Mesenchymal stem cell (in vitro differentiated cells and primary cell): ENCODE results near the gene NAALADL2.

Experiments
- DNase-seq: peaks from one replicate; pipeline ENCODE4 v3.0.0-alpha.2; 2013
- H2AFZ ChIP-seq: one replicate; pipeline ENCODE4 v1.6.1; 2013; ENCODE audit warnings: low read depth, mild to moderate bottlenecking, control low read depth, inconsistent platforms, low read length, moderate library complexity
- H2AK5ac ChIP-seq: 2 replicates; pipeline ENCODE4 v1.6.1; 2013; ENCODE audit warnings: low read length, moderate library complexity, mild to moderate bottlenecking, inconsistent platforms; ENCODE audit not compliant: severe bottlenecking
- H2BK120ac ChIP-seq: one replicate; pipeline ENCODE4 v1.6.1; 2013; ENCODE audit warnings: low read depth, mild to moderate bottlenecking, inconsistent platforms, low read length, moderate library complexity
- H2BK12ac ChIP-seq, 2 experiments: one replicate each; pipeline ENCODE4 v1.6.1; 2013; ENCODE audit warnings: inconsistent platforms in 2 of 2, low read length in 2 of 2, mild to moderate bottlenecking in 2 of 2, moderate library complexity in 2 of 2, control low read depth in 1 of 2
- H2BK15ac ChIP-seq: one replicate; pipeline ENCODE4 v1.6.1; 2013; ENCODE audit warnings: mild to moderate bottlenecking, low read depth, inconsistent platforms; ENCODE audit not compliant: poor library complexity, severe bottlenecking
- H2BK5ac ChIP-seq: 2 replicates; pipeline ENCODE4 v1.6.1; 2013; ENCODE audit warnings: low read depth, mild to moderate bottlenecking, low read length, control low read depth, inconsistent platforms; ENCODE audit not compliant: poor library complexity, severe bottlenecking
- H3K14ac ChIP-seq, 2 experiments: one replicate each; pipeline ENCODE4 v1.6.1; 2013; ENCODE audit warnings: inconsistent platforms in 2 of 2, low read length in 2 of 2, control low read depth in 1 of 2, mild to moderate bottlenecking in 1 of 2, moderate library complexity in 1 of 2
- H3K18ac ChIP-seq, 2 experiments: one replicate each; pipeline ENCODE4 v1.6.1; 2013; ENCODE audit warnings: inconsistent platforms in 2 of 2, low read length in 2 of 2, control low read depth in 1 of 2, low read depth in 1 of 2, mild to moderate bottlenecking in 1 of 2
- H3K23ac ChIP-seq, 2 experiments: one replicate each; pipeline ENCODE4 v1.6.1; 2013; ENCODE audit warnings: inconsistent platforms in 2 of 2, low read length in 2 of 2, mild to moderate bottlenecking in 2 of 2, moderate library complexity in 2 of 2, control low read depth in 1 of 2
- H3K27ac ChIP-seq: 2 replicates; pipeline ENCODE4 v1.5.1; 2013; ENCODE audit warnings: mild to moderate bottlenecking, moderate library complexity, low read length, control low read depth, inconsistent platforms; ENCODE audit not compliant: poor library complexity, severe bottlenecking
- H3K27me3 ChIP-seq, 2 experiments: 2 replicates each; pipeline versions ENCODE4 v1.6.1 to v1.7.0; 2013; ENCODE audit warnings: low read length in 2 of 2, mild to moderate bottlenecking in 2 of 2, moderate library complexity in 2 of 2, control low read depth in 1 of 2, inconsistent platforms in 1 of 2; ENCODE audit not compliant: control insufficient read depth in 1 of 2, insufficient read depth in 1 of 2
- H3K36me3 ChIP-seq, 2 experiments: 2 replicates each; pipeline versions ENCODE4 v1.6.1 to v1.7.0; 2013; ENCODE audit warnings: low read length in 2 of 2, control low read depth in 1 of 2, inconsistent platforms in 1 of 2, low read depth in 1 of 2, mild to moderate bottlenecking in 1 of 2; ENCODE audit not compliant: insufficient read depth in 2 of 2, control insufficient read depth in 1 of 2
- H3K4ac ChIP-seq, 2 experiments: one replicate each; pipeline ENCODE4 v1.6.1; 2013; ENCODE audit warnings: inconsistent platforms in 2 of 2, low read length in 2 of 2, mild to moderate bottlenecking in 2 of 2, moderate library complexity in 2 of 2, control low read depth in 1 of 2, low read depth in 1 of 2
- H3K4me1 ChIP-seq: 2 replicates; pipeline ENCODE4 v1.6.1; 2013; ENCODE audit warnings: low read depth, low read length, control low read depth; ENCODE audit not compliant: control insufficient read depth, insufficient read depth
- H3K4me2 ChIP-seq: 2 replicates; pipeline ENCODE4 v1.6.1; 2013; ENCODE audit warnings: low read length, mild to moderate bottlenecking, inconsistent platforms; ENCODE audit not compliant: poor library complexity, severe bottlenecking
- H3K4me3 ChIP-seq, 2 experiments: 2 replicates each; pipeline versions ENCODE4 v1.5.1 to v1.7.0; 2013; ENCODE audit warnings: low read length in 2 of 2, mild to moderate bottlenecking in 2 of 2, control low read depth in 1 of 2, low read depth in 1 of 2; ENCODE audit not compliant: insufficient read depth in 1 of 2
- H3K79me1 ChIP-seq: replicated peaks from 2 replicates; pipeline ENCODE4 v1.6.1; 2013; ENCODE audit warnings: mild to moderate bottlenecking, control low read depth, low read length, inconsistent platforms; ENCODE audit not compliant: poor library complexity, severe bottlenecking
- H3K9ac ChIP-seq: 2 replicates; pipeline ENCODE4 v1.7.0; 2013; ENCODE audit warnings: mild to moderate bottlenecking, low read length, moderate library complexity
- H3K9me3 ChIP-seq: 2 replicates; pipeline ENCODE4 v1.7.0; 2013; ENCODE audit warnings: mild to moderate bottlenecking, low read length; ENCODE audit not compliant: control insufficient read depth
- H4K8ac ChIP-seq: one replicate; pipeline ENCODE4 v1.6.1; 2013; ENCODE audit warnings: inconsistent platforms, mild to moderate bottlenecking, low read length, moderate library complexity
- H4K91ac ChIP-seq: one replicate; pipeline ENCODE4 v1.6.1; 2013; ENCODE audit warnings: mild to moderate bottlenecking, low read length, inconsistent platforms
- WGBS: methylation state at CpG from one replicate; pipeline ENCODE4 v1.1.7; 2013; ENCODE audit warnings: mixed read lengths; 5-methylcytosine and 5-hydroxymethylcytosine counted together

The NAALADL2 gene

DNA sequence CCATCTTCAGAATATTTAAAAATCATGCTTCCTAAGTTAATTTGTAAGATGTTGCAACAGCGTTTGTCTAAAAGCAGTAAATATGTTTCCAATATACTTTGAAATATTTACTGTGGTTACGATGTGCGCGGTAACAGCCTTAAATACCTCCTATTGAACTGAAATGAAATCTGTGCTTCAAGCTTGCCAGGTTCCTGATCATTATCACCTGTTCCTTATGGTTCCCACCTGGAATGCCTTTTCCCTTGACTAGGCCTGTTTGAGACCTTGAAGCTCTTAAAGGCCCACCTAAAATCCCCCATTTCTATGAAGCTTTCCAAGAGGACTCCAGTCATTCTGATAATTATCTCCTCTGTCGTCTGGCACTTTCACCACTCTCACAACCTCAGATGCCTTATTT is 146.7 kb downstream of the NAALADL2 start:
- no peak overlapping the region for H2BK120ac ChIP-seq
- peak overlapping the region in 1 of 2 experiments; percentile 70 for H2BK12ac ChIP-seq
- H3K27me3 ChIP-seq = no peaks in the 10 kb centered on the region
- 97% methylated on average over 3 of the region's 5 CpGs for WGBS
- no peak overlapping the region for H3K27ac ChIP-seq
- no peaks in the 10 kb centered on the region for H3K36me3 ChIP-seq
- no peak overlapping the region for H3K23ac ChIP-seq
- H3K18ac ChIP-seq = peak overlapping the region in 1 of 2 experiments; percentile 37
- no peak overlapping the region for H2BK15ac ChIP-seq
- peak overlapping the region in 1 of 2 experiments; percentile 11 for H3K4ac ChIP-seq
- H2AK5ac ChIP-seq = no peak overlapping the region
- H3K14ac ChIP-seq = no peak overlapping the region
- H4K91ac ChIP-seq = no peak overlapping the region
- no peak overlapping the region for H4K8ac ChIP-seq
- no peak overlapping the region for H2AFZ ChIP-seq
- H2BK5ac ChIP-seq = no peak overlapping the region
- no peaks in the 10 kb centered on the region for H3K79me1 ChIP-seq
- no peak overlapping the region for H3K4me3 ChIP-seq
- no peak overlapping the region for H3K9ac ChIP-seq
- H3K4me1 ChIP-seq = no peaks in the 10 kb centered on the region
- no peaks in the 10 kb centered on the region for H3K9me3 ChIP-seq
- DNase-seq = no peak
- no peak overlapping the region for H3K4me2 ChIP-seq

DNA sequence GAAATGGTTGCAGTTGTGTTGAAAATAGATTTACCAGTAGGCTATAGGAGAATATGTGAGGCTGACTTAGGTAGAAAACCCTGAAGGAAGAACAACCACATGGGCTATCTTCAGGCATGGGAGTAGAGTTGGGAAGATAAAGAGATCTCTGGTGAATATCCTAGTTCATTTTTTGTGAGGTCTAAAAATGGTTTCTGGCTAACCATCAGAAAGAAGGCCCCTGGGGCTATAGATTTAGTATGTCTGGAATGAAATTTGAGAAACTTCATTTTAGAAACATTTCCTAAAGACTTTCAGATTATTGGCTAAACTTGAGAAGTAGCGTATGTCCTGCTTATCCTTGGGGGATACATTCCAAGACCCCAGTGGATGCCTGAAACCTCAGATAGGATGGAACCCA is 148.2 kb downstream of the NAALADL2 start:
- H2AK5ac ChIP-seq = no peak overlapping the region
- no peaks in the 10 kb centered on the region for H3K9me3 ChIP-seq
- no peaks in the 10 kb centered on the region for H3K4me1 ChIP-seq
- H3K4ac ChIP-seq = no peak overlapping the region
- no peak overlapping the region for H2AFZ ChIP-seq
- no peaks in the 10 kb centered on the region for H3K79me1 ChIP-seq
- no peak overlapping the region for H3K14ac ChIP-seq
- no peak for DNase-seq
- no peak overlapping the region for H2BK12ac ChIP-seq
- H3K27ac ChIP-seq = no peak overlapping the region
- H3K4me3 ChIP-seq = no peak overlapping the region
- H2BK5ac ChIP-seq = no peak overlapping the region
- no peak overlapping the region for H3K9ac ChIP-seq
- no peak overlapping the region for H4K91ac ChIP-seq
- WGBS = no CpG with 5 or more reads among the region's 1 CpG
- H3K27me3 ChIP-seq = no peaks in the 10 kb centered on the region
- no peak overlapping the region for H2BK120ac ChIP-seq
- H3K36me3 ChIP-seq = no peaks in the 10 kb centered on the region
- no peak overlapping the region for H3K4me2 ChIP-seq
- H3K23ac ChIP-seq = no peak overlapping the region
- H2BK15ac ChIP-seq = no peak overlapping the region
- H4K8ac ChIP-seq = no peak overlapping the region
- no peak overlapping the region for H3K18ac ChIP-seq

DNA sequence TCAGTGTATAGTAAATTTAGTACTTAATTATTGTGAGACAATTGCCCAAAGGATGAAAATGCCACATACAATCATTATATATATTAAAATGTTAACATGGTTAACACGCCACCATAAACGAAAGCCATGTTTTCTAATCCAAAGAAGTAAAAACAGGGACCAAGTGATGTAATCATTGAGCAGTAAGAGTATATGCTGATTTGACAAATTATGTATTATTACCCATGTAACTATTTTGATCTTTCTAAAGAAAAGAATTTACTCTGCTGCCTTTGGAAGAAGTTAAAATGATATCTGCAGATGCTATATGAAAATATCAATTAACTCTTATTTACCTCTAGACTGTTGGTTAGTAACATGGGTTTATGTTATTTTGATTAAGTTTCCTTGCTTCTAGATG is 150.2 kb downstream of the NAALADL2 start:
- no CpG with 5 or more reads among the region's 2 CpGs for WGBS

DNA sequence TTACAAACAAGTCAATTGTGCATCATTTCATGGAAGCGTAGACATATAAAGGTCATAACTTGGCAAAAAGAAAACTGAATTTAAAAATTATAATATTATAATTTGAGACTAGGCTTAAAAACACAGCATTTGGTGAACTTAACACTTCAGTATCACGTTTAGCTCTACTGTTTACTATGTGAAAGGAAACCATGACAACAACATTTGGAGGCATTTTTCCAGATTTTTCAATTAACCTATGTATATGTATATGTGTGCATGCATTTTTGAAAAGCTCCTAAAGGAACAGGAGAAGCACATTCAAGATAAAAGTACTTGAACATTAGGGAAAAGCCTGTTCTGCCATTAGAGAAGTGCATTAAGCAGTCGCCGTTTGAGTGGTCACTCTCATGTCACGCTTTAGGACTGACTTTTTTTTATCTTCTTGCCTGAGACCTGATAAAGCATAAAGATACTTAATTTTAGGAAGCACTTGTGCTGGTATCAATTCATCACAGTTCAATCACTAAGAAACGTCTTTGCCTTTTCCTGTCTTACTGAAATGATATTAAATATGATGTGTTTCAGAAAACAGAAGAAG is 156.0 kb downstream of the NAALADL2 start:
- Histone ChIP-seq H3K9ac (no peak overlapping the region), H3K27me3 (no peaks in the 10 kb centered on the region), H3K4me2 (no peak overlapping the region), H3K9me3 (no peaks in the 10 kb centered on the region), H2AK5ac (no peak overlapping the region), H3K79me1 (no peaks in the 10 kb centered on the region), H4K8ac (no peak overlapping the region), H3K36me3 (no peaks in the 10 kb centered on the region), H3K18ac (no peak overlapping the region), H2BK12ac (no peak overlapping the region), H3K4me1 (no peaks in the 10 kb centered on the region), H3K4ac (no peak overlapping the region), H2BK5ac (no peak overlapping the region), H4K91ac (no peak overlapping the region), H2AFZ (no peak overlapping the region), H3K14ac (no peak overlapping the region), H3K27ac (no peak overlapping the region), H2BK120ac (no peak overlapping the region), H3K23ac (no peak overlapping the region), H2BK15ac (no peak overlapping the region), H3K4me3 (no peak overlapping the region)
- no peak for DNase-seq
- 100% methylated on average over 2 of the region's 6 CpGs for WGBS

More for the DNA sequence above, 150.2 kb downstream of the NAALADL2 start:
- Histone ChIP-seq H2AK5ac (no peak overlapping the region), H2AFZ (no peak overlapping the region), H3K27ac (no peak overlapping the region), H3K4ac (no peak overlapping the region), H2BK120ac (no peak overlapping the region), H3K4me3 (no peak overlapping the region), H3K9ac (no peak overlapping the region), H3K23ac (no peak overlapping the region), H3K18ac (no peak overlapping the region), H4K91ac (no peak overlapping the region), H2BK5ac (no peak overlapping the region), H3K9me3 (no peaks in the 10 kb centered on the region), H4K8ac (no peak overlapping the region), H3K4me1 (no peaks in the 10 kb centered on the region), H2BK15ac (no peak overlapping the region), H3K36me3 (no peaks in the 10 kb centered on the region), H3K79me1 (no peaks in the 10 kb centered on the region), H3K14ac (no peak overlapping the region), H2BK12ac (no peak overlapping the region), H3K4me2 (no peak overlapping the region), H3K27me3 (no peaks in the 10 kb centered on the region)
- no peak for DNase-seq
